ENCODE measurements around the gene KCNJ3.
A peak's percentile ranks its signal among the peaks of the same experiment; 100 is the strongest.

Gene KCNJ3

DNA sequence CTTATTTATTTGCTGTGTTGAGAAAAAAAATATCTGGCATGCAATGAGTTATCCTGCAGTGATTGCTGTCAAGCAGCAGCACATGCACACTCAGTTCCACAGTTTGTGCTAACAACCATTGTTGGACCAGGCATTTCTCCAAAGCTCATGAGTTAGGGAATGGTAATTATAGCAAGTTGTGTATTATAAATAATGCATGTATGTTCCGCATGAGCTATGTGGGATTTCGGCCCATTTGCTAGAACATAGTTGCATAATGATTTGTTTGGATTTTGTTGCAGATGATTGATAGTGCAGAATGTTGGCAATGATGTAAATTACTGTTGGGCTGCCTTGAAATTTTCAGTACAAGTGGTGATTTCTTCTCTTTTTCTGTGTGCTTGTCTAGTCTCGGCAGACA lies 10.7 kb downstream of the KCNJ3 start:
- FAIRE-seq, result no peak

DNA sequence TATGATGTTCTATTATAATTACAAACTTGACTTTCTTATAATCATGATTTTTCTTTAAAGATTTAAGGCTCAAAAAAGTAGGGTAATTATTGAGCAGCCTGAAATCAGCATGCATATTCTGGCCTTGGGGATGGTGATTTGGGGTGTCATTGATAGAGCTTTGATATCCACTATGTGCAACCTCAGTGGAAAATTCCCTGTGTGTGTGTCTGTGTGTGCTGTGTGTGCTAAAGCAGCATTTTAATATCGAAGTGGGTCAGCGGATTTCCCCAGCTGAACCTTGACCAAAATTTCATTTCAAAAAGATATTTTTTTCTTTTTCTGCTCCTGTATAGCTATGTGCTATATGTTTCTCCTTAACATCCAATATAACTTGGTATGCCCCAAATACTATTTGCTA lies 11.6 kb downstream of the KCNJ3 start:
- no peak for FAIRE-seq

DNA sequence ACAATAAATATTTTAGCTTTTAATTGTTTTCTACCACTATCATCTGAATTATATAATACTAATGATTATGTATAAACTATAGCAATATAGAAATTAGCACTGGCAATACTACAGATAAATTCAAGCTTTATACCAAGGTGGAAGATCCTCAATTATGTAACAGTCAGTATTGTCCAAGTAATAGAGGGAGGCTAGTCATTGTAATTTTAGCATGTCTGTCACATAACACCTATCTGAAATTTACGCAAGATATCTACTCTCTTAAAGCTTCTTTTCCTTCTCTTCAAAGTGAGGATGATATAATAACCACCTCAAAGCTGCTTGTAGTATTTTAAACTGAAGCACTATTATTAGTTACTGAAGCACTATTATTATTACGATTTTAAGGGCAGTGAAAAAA lies 12.2 kb downstream of the KCNJ3 start:
- FAIRE-seq, result no peak

DNA sequence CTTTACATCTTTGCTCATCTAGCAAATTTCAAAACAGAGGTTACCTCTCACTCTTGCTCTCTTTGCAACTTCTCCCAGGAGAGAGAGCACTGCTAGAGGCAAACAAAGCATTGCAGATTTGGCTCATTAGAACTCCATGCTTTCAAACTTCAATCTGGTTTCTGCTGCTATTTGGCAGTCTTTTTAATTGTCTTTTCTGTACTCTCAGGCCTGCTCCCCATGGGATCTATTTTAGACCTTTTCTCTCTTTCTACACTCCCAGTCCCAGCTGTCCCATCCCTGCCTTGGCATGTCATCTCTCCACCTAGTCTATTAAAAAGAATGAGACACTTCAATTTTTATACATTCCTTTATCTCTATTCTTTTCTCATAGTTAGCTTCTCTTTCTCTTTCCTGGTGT lies 15.2 kb downstream of the KCNJ3 start:
- no peak for FAIRE-seq

DNA sequence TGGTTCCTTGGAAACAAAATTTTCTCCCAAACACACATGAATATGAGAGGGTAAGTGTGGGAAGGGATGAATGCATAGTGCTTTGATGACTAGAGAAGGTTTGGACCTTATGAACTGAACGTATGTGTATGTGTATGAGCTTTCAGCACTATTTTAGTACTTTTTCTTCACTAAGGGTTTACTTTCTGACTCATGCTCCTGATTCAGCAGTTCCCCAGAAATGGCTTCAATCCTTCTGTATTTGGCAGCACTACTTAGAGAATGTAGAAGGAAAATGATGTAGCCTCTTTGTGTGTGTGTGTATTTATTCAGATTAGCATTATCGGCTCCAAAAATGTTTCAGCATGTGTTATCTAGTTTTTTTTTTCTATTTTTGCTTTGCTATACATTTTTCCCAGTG lies 22.2 kb downstream of the KCNJ3 start:
- FAIRE-seq, result peak; percentile 99

DNA sequence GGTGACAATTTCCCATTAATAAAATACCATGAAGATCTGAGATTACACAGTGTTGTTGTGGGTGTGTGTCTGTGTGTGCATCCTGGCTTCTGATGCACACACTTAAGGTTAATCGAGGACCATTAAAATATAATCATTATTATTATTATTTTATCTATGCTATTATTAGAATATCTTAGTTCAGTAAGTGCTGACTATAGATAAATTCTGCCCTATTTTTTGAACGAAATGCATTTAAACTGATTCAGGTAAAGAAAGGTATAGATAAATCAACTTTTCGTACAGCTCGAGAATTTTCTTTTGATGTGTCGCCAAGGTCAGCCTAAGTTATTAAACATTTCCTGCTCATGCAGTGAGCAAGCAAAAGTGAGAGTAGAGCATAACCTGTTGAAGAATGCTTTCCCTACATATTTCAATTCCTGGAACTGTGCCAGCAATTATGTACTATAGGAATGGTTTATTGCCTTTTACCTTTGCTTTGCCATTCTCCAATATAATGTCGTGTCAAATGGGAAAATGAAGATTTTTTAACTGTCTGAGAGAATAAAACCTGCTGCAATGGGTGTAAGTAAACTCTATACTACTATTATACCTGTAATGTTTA lies 25.8 kb downstream of the KCNJ3 start:
- no peak for FAIRE-seq

DNA sequence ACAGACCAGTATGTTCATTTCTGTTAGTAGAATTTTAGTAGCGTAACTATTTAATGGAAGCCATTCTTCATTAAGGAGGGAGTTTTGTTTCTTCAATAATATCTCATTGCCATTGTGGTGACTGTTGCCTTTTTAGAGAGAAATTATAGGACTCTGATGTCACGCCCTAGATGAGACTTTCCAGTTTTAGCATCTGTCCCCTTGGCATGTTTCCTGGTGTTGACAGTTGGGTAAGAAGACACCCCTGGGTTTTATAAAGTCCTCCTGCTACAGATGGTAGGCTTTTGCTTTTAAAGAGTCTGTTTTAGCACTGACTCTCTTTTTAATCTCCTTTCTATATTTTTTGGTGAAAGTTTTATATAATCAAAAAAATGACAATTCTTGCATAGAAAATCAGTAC lies 41.9 kb downstream of the KCNJ3 start:
- no peak for FAIRE-seq

DNA sequence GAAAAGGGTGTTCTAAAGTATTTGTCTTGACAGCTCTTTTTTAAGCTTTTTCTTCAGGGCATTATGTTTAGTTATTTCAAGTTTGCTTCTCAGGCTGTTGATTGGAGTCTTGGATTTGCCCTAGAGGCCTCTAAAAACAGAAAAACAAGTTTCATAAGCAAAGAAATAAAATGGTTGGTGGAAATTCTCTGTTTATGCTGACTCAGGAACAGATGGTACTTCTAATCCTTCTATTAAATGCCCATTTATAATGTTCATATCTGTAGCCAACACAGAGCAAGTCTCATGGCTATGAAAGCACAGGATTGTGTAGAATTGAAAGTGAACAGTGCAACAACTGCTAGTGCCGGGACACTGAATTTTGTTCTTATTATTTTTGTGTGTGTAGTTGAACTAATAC lies 60.4 kb downstream of the KCNJ3 start:
- FAIRE-seq, result no peak

DNA sequence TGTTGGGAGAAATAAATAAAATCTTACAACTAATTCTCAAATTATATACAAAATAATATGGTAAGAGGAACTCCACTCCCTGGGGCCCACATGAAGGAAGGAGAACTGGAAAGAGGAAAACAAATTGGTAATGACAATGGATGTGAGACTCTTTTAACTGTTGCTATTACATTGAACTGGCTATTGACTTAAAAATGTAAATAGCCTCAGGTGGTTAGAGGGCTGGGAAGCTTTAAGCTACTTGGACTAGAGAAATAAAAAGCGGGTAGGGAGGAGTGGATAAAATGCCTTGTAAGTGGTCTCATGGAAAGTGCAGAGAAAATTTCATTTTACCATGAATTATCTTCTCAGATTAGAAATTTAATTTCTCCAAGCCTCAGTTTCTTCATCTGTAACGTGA lies 64.1 kb downstream of the KCNJ3 start:
- FAIRE-seq, result no peak

DNA sequence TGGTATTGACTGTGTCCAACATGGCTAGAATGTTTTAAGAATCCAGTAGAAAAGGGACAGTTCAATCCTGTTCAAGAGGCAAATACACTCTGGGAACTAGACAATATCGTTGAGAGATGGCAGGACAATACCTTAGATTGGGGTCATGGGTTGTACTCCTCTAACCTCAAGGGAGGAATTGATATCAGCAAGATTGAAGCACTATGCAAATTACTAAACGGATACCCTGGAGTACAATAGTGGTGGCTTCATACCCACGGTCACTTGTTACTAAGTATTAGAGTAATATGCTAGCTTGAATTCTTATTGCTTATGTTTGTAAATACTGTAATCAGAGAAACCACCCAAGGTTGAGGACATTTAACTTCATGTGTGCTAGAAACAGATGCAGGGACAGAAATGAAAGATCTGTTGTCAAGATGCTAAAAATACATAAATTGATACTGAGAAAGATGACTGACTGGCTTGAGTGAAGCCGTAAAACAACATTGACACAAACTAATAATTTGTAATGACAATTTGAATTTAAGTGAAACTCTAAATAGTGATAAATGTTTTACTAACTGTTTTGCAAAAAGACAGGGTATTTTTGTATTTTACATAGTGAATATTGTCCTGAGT lies 73.3 kb downstream of the KCNJ3 start:
- FAIRE-seq, result no peak

DNA sequence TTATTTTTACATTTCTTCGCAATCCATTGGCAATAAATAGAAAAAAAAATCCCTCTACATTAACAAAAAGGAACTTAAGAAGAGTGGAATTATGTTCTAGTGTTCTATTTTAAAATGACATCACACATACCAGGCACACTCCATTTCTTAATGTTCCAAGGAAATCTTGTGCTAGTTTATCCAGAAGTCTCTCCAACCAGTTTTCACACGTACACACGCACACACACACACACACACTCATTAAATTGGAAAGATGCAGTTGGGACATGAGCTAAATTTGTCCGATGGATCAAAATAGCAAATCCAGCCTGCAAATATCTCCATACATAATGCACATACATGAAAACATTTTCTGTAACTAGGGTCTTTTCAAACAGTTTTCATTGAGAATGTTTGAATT lies 78.3 kb downstream of the KCNJ3 start:
- no peak for FAIRE-seq

DNA sequence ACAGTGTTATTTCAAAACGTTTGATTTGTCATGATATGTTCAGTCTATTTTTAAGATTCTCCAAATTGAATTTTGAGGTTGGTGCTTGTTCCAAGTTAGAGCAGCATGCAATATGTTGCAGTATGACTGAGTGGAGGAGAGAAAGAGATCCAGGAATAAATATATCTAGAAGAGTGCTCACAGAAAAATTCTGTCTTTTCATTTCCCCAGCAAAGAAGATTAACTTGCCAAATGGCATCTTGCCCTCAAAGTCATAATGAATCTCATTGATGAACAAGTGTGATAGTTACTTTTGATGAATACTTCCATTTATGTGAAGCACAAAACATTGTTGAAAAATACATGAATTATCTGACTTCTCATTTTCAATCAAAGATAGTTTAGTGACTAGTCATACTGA lies 95.9 kb downstream of the KCNJ3 start:
- FAIRE-seq, result no peak

DNA sequence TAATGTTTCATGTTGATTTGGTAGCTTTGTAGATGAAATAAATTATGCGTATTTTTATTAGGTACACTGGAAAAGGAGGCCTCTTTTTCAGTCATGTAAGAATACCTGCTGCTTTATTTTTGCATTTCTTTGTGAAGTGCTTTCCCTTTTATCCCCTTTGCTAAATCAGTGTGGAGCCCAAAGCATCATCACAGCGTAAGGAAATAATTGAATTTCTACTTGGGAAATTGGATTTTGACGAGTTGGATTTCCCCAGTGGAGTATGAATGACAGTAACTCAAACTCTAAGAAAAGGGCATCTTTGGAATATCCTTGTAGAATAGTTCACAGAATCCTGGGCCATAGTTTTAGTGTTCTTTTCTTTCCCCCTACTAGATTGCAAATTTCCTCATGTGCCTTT lies 97.2 kb downstream of the KCNJ3 start:
- FAIRE-seq, result no peak

DNA sequence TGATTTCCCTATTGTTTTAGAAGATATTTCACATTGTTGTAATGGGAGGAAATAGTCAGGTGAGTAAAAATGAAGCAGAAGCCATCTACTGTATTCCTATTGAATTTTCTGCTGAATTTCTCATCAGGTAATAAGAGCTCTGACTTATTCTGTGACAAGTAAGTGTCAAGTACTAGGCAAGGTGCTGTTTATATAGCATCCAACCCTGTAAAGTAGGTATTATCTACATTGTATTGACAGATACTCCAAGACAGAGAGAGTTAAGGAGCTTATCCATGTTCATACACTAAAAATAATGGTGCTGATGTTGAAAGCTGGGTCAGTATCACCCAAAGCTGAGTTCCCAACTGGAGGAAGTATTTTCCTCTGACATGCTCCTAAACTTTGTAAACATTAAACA lies 106.0 kb downstream of the KCNJ3 start:
- no peak for FAIRE-seq

DNA sequence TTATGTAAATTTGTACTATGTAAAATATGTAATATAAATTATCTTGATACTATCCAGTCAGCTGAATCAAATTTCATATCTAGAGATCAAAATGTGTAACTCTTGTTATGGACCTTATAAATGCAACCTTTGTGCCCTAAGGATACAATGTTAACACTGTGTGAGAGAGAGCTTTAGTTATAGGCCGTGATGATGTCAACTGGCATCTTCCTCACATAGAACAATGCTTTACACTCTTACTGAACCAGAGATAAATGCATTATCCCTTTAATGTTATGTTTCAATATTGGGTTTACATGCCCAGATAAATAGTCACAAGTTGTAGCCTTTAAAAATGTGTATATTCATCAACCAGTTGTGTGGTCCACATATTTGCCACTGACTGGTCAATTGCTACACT lies 115.1 kb downstream of the KCNJ3 start:
- FAIRE-seq, result no peak

DNA sequence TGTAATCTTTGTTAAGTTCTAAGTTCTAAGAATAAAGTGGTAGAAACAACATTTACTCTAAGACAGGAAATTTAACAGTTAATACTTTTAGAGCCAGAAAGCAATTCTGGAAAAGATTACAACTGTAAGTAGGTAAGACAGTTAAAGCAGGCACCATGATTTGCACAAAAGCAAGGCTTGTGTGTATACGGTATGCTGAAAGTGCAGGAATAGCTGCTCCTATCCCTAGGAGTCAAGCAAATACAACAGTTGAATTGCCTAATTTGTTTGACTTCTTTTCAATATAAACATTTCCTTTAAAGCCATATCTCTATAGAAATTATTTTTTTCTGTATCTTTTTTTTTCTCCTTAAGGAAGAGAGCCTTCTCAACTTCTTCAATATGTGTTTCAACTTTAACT lies 116.4 kb downstream of the KCNJ3 start:
- FAIRE-seq, result no peak

DNA sequence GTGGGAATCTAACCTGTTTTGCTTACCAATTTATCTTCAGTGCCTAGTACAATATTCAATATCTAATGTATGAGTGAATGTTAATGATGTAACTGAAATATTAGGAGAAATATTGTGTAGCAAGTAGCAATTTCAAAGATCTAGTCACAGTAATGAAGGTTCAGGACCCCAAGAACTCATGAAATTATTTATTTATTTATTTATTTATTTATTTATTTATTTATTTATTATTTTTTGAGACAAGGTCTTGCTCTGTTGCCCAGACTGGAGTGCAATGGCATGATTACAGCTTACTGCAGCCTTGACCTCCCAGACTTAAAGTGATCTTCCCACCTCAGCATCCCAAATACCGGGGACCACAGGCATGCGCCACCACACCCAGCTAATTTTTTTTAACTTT lies 126.9 kb downstream of the KCNJ3 start:
- FAIRE-seq, result no peak

DNA sequence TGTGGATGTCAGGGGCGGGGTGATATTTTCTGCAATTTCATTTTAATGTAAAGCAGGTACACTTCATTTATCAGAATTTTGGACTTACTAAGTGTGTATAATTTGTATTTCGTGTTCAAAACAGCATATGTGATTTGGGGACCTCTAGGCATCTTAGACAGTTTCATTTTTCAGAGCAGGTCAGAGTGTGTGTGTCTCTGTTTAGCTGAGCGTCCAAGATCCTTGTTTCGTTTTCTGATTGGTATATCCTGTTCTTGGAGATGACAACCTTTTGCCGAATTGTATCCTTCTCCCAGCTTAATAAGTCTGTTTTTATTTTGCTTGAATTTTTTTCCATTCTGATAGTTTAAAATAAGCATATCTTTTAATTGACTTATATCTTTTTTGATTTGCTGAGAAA lies 128.3 kb downstream of the KCNJ3 start:
- FAIRE-seq, result no peak

DNA sequence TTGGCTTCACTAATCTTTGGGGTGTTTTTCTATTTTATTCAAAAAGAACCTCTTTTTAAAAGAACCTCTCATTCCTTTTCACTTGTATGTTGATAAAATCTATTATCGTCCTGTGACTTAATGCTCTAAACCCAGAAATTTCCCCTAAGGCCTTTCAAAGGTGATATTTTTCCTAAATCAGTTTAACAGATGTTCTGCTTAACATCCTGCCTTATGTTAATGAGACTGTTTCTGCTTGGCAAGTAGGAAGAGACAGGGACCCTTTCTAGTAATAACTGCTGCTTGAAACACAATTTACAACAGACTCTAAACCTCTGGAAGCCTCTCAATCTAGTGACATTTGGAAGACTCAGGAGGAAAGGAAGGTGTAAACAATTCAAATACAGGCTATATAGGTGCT lies 128.8 kb downstream of the KCNJ3 start:
- FAIRE-seq, result no peak

DNA sequence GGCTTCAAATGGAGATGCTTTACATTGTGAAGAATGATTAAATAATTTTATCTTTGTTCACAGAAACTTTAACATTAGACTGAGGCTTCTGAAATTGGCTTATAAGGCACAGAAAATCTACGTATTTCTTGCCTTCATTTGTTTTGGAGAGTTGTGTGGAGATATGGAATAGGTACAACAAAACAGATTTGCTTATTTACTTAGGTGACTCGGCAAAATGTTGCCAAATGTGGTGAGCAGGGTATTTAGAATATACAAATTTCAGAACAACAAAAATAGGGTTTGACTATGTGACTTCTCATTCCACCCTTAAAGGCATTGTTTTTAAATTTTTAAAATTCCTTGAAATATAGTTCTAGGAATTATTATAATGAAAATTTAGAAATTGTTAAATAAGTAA lies 134.2 kb downstream of the KCNJ3 start:
- FAIRE-seq, result no peak

DNA sequence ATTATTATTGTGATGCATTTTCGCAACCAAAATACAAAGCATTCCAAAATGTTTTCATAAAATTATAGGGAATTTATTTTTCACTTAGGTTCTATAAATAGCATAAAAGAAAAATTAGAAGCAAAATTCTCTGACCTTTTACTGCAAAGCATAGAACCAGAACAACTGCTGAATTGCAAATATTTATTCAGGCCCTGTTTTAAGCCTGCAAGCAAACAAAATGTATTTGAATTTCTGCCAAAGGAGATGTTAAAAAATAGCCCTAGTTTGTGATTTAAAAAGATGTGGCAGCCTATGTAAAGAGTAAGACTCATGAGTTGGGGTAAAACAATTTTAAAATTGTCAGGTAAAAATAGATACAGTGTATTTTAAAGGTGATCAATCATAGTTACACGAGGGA lies 138.1 kb downstream of the KCNJ3 start:
- peak; percentile 98 for FAIRE-seq

DNA sequence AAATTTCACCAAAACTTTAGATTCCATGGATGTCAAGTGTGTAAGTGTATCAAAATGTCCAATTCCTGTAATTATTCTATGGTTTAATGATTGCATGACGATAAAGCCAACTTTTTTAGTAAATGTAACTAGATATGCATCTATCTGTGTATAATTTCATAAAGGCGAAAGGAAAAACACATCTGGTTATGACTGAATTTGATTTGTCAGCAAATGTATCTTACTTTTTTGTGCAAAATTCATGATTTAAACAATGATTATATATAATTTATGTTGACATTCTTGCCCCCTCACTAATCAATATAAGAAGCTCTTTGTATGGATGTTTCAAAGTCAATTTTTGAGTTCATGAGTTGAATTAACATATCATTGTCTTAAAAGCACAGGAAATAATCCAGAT lies 138.5 kb downstream of the KCNJ3 start:
- no peak for FAIRE-seq

DNA sequence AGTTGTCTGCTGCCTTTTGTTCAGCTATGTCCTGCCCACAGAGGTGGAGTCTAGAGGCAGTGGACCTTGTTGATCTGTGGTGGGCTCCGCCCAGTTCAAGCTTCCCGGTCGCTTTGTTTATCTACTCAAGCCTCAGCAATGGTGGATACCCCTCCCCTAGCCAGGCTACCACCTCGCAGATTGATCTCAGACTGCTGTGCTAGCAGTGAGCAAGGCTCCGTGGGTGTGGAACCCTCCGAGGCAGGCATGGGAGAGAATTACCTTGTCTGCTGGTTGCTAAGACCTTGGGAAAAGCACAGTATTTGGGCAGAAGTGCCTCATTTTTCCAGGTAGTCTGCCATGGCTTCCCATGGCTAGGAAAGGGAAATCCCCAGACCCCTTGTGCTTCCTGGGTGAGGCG lies 146.0 kb downstream of the KCNJ3 start:
- no peak for FAIRE-seq

DNA sequence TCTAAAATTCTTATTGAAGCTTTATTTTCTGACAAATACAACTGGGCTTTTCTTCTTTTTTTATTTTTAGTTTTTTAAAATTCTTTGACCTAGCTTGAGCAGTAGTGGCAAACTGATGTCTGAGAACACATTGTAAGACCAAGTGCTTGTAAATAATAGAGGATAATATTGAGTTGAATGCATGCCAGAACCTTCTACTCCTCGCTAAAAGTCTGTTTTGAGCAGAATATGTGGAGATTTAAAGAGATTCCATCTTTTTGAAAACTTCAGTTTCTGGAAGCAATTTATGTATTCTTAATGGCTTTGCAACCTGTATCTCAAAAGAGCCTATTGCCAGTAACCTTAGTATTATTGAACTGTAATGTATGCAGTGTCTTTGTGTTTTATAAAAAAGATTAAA lies 148.3 kb downstream of the KCNJ3 start:
- FAIRE-seq, result peak; percentile 68

DNA sequence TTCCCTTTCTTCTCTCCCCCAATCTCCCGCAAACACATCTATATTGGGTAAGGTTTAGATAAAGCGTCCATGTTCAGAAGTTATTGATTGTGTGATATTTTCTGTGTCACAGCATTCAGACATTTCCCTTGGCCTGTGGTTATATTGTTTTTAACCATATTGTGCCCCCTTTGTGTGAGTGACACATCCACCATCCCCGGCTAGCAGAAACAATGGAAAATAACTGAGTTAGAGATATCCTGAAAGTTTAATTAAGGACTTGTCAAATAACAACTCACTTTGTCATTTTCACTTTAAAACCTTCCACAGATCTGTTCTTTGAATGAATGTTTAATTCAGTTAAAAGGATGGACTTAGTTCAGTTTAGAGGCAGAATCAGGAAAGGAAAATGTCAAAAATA lies 151.0 kb downstream of the KCNJ3 start:
- FAIRE-seq, result no peak

DNA sequence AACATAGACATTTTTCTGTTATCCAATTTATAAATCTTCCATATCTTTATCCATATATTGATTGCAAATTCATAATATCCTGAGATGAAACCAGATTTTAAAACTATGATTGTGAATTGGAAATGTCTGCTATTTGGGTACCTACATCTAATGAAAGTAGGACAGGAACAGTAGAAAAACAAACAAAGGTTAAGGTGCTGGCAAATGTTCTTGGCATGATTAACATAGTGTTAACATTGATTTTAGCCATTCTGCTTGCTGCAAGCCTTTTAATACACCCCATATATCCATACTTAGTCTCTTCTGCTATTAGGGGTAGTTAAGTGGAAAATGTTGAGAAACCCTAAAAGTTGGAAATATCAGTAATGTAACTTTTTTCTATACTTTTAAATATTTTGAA lies 152.0 kb downstream of the KCNJ3 start:
- peak; percentile 21 for FAIRE-seq
